K562 (cell line): ENCODE measurements around the gene TADA2A. TPM values are rescaled to one million over a fixed set of nuclear protein-coding genes. Genes with fewer than 3 reads are reported as not detected.

Experiments
- ATAC-seq: fragments of 200-7000 bp; cut with Tn5 transposase; 3 replicates; pipeline ENCODE4 v1.9.1; 2020; ENCODE audit warnings: moderate library complexity
- Bru-seq: library from RNA; stranded (reverse); fragments of 400-500 nt; gene quantifications from one replicate; lab custom pipeline; 2021; lab: Mats Ljungman, UMichigan
- BruChase-seq, 2 experiments: library from RNA; stranded (reverse); fragments of 400-500 nt; gene quantifications; one replicate each; lab custom pipeline; 2021; lab: Mats Ljungman, UMichigan
- BruUV-seq: library from RNA; stranded (reverse); fragments of 400-500 nt; replicated peaks from 2 replicates; lab custom pipeline; 2021; lab: Mats Ljungman, UMichigan
- CTCF ChIA-PET: fragments of 300-600 bp; formaldehyde crosslinking; extraction: SDS; loops from one replicate; lab custom pipeline; 2021; ENCODE audit warnings: low intra/inter-chr PET ratio; lab: Yijun Ruan, JAX
- POLR2A ChIA-PET: fragments of 300-600, 350-650 bp; sonication (Branson Sonifier 250); formaldehyde crosslinking; extraction: SDS; loops from one replicate; lab custom pipeline; 2021; ENCODE audit warnings: antibody characterized with exemption, inconsistent platforms; lab: Yijun Ruan, JAX
- DNase-seq, 4 experiments: peaks; one replicate each; pipeline versions ENCODE4 v3.0.0 to v3.0.0-alpha.2; 2011 to 2018; ENCODE audit warnings: low spot score in 3 of 4, mixed read lengths in 3 of 4; ENCODE audit errors: extremely low read depth in 1 of 4
- FAIRE-seq: peaks from 2 replicates; lab custom pipeline; 2011; peaks lifted over from hg19 to GRCh38; lab: Jason Lieb, UNC
- H2AFZ ChIP-seq: 2 replicates; pipeline ENCODE4 v1.6.0; 2011; ENCODE audit warnings: low read depth, low read length, control low read depth, inconsistent platforms
- H3K27ac ChIP-seq: fragments of 200-600 bp; 3 replicates; pipeline ENCODE4 v1.8.0; 2011; ENCODE audit warnings: low read depth, mild to moderate bottlenecking, control low read depth, inconsistent platforms, low read length, moderate library complexity, mixed read lengths; ENCODE audit errors: extremely low read depth
- H3K27me3 ChIP-seq, 2 experiments: fragments of 300-600 bp in 1 of 2; 2 replicates in 1 of 2; 3 replicates in 1 of 2; pipeline versions ENCODE4 v1.6.0 to v1.8.0; 2011; ENCODE audit warnings: inconsistent platforms in 2 of 2, low read length in 2 of 2, mild to moderate bottlenecking in 1 of 2, mixed read lengths in 1 of 2, moderate library complexity in 1 of 2; ENCODE audit not compliant: control insufficient read depth in 2 of 2, insufficient read depth in 2 of 2
- H3K36me3 ChIP-seq: fragments of 300-600 bp; 3 replicates; pipeline ENCODE4 v1.8.0; 2011; ENCODE audit warnings: mild to moderate bottlenecking, low read length, inconsistent platforms; ENCODE audit not compliant: control insufficient read depth, insufficient read depth
- H3K4me1 ChIP-seq, 2 experiments: fragments of 200-600 bp in 1 of 2; replicated peaks in 1 of 2; 2 replicates in 1 of 2; 3 replicates in 1 of 2; pipeline versions ENCODE4 v1.5.1 to v1.8.0; 2011; ENCODE audit warnings: inconsistent platforms in 2 of 2, low read length in 2 of 2, mild to moderate bottlenecking in 1 of 2, mixed read lengths in 1 of 2, moderate library complexity in 1 of 2; ENCODE audit not compliant: control insufficient read depth in 2 of 2, insufficient read depth in 2 of 2
- H3K4me2 ChIP-seq: 2 replicates; pipeline ENCODE4 v1.6.1; 2011; ENCODE audit warnings: low read length, control low read depth, inconsistent platforms, mixed read lengths; ENCODE audit not compliant: insufficient read depth
- H3K4me3 ChIP-seq: fragments of 200-600 bp; sonication (generic), shearing (Covaris generic); 2 replicates; pipeline ENCODE4 v1.5.1; 2016; ENCODE audit warnings: control low read depth, inconsistent platforms
- H3K79me2 ChIP-seq: fragments of 200-600 bp; 3 replicates; pipeline ENCODE4 v1.8.0; 2011; ENCODE audit warnings: low read length, inconsistent platforms; ENCODE audit not compliant: control insufficient read depth, insufficient read depth
- H3K9ac ChIP-seq, 2 experiments: 2 replicates each; pipeline versions ENCODE4 v1.6.0 to v1.6.1; 2011; ENCODE audit warnings: low read depth in 2 of 2, low read length in 2 of 2, control low read depth in 1 of 2, inconsistent platforms in 1 of 2, mild to moderate bottlenecking in 1 of 2, mixed read lengths in 1 of 2; ENCODE audit not compliant: insufficient read depth in 1 of 2
- H3K9me1 ChIP-seq: one replicate; pipeline ENCODE4 v1.6.0; 2011; ENCODE audit warnings: inconsistent platforms, mild to moderate bottlenecking, low read length, moderate library complexity; ENCODE audit not compliant: control insufficient read depth, insufficient read depth
- H3K9me3 ChIP-seq: replicated peaks from 2 replicates; pipeline ENCODE4 v1.5.1; 2011; ENCODE audit warnings: low read depth, low read length, inconsistent platforms; ENCODE audit not compliant: control insufficient read depth, insufficient read depth
- H4K20me1 ChIP-seq: replicated peaks from 2 replicates; pipeline ENCODE4 v1.6.1; 2011; ENCODE audit warnings: low read length, inconsistent platforms, mixed read lengths; ENCODE audit not compliant: control insufficient read depth, insufficient read depth
- CHD1 ChIP-seq: fragments of 200-600 bp; sonication (generic); IDR thresholded peaks from one replicate; pipeline ENCODE4 v1.6.1; 2012; ENCODE audit warnings: mild to moderate bottlenecking, moderate library complexity, low read length, inconsistent platforms
- ILF3 ChIP-seq: fragments of 450-650 bp; IDR thresholded peaks from 2 replicates; pipeline ENCODE4 v1.6.1; 2018; ENCODE audit warnings: antibody characterized with exemption, mild to moderate bottlenecking, moderate library complexity, borderline replicate concordance
- KDM4B ChIP-seq, 2 experiments: fragments of 450-650 bp in 1 of 2; sonication (generic) in 1 of 2; IDR thresholded peaks; 2 replicates each; pipeline ENCODE4 v1.6.1; 2016 to 2017; ENCODE audit warnings: borderline replicate concordance in 2 of 2, antibody characterized with exemption in 1 of 2, low read depth in 1 of 2, mild to moderate bottlenecking in 1 of 2
- MYBL2 ChIP-seq, 2 experiments: fragments of 450-650 bp in 1 of 2; sonication (generic) in 1 of 2; formaldehyde crosslinking in 1 of 2; IDR thresholded peaks; 2 replicates each; pipeline versions ENCODE4 v1.6.1 to v1.8.1; 2017 to 2022; ENCODE audit warnings: borderline replicate concordance in 1 of 2, inconsistent platforms in 1 of 2, low read depth in 1 of 2, mild to moderate bottlenecking in 1 of 2, missing genetic modification reagents in 1 of 2, moderate library complexity in 1 of 2
- NBN ChIP-seq: fragments of 450-650 bp; IDR thresholded peaks from 2 replicates; pipeline ENCODE4 v1.6.1; 2016; ENCODE audit warnings: low read depth, mild to moderate bottlenecking
- NRF1 ChIP-seq, 2 experiments: fragments of 450-650 bp; IDR thresholded peaks in 1 of 2; conservative IDR thresholded peaks in 1 of 2; 2 replicates each; pipeline ENCODE4 v1.6.1; 2014; ENCODE audit warnings: mild to moderate bottlenecking in 2 of 2
- NUFIP1 ChIP-seq: fragments of 450-650 bp; IDR thresholded peaks from 2 replicates; pipeline ENCODE4 v1.6.1; 2018; ENCODE audit not compliant: partially characterized antibody
- POLR2AphosphoS5 ChIP-seq: IDR thresholded peaks from 2 replicates; pipeline ENCODE4 v1.6.1; 2011; ENCODE audit warnings: mild to moderate bottlenecking, low read depth, low read length, moderate library complexity; ENCODE audit not compliant: control insufficient read depth, insufficient read depth
- PPARD ChIP-seq: fragments of 250-450 bp; sonication (Bioruptor Pico); IDR thresholded peaks from 2 replicates; pipeline ENCODE4 v1.8.0; 2022; ENCODE audit warnings: inconsistent platforms, mild to moderate bottlenecking, moderate library complexity
- TCF15 ChIP-seq: fragments of 250-450 bp; sonication (Bioruptor Pico); IDR thresholded peaks from 2 replicates; pipeline ENCODE4 v1.8.0; 2022; ENCODE audit warnings: moderate library complexity, mild to moderate bottlenecking, inconsistent platforms
- ZHX1 ChIP-seq: fragments of 150-350 bp; conservative IDR thresholded peaks from 2 replicates; pipeline ENCODE4 v1.6.1; 2014; ENCODE audit warnings: low read length
- ZNF780A ChIP-seq: fragments of 250-450 bp; sonication (Bioruptor Pico); IDR thresholded peaks from 2 replicates; pipeline ENCODE4 v1.5.0; 2021; ENCODE audit warnings: mild to moderate bottlenecking
- WGBS: fragments of 100-300 bp; shearing (Covaris generic); methylation state at CpG from one replicate; pipeline ENCODE4 v1.1.6; 2016; ENCODE audit warnings: low coverage, mixed read lengths; ENCODE audit not compliant: insufficient coverage; ENCODE audit errors: missing lambda C conversion rate; 5-methylcytosine and 5-hydroxymethylcytosine counted together
- in situ Hi-C: fragments of 300-500 bp; cut with MboI; formaldehyde crosslinking; loops from 4 replicates; pipeline ENCODE4 v1.15.0; 2018; ENCODE audit warnings: inconsistent platforms, mixed read lengths
- intact Hi-C: fragments of 100-400 bp; cut with micrococcal nuclease; formaldehyde crosslinking; loops from 2 replicates; pipeline ENCODE4 v1.14.2; 2022
- long read RNA-seq, 3 experiments: library from polyadenylated mRNA in 2 of 3; library from RNA in 1 of 3; unstranded in 2 of 3; stranded (forward) in 1 of 3; transcript quantifications; one replicate each; pipeline ENCODE4 v2.0.0, GENCODE V29; 2019 to 2022
- polyA minus RNA-seq, 3 experiments: library from RNA; depleted of rRNA, polyadenylated mRNA; stranded (reverse); fragments of >200 nt; gene quantifications; 2 replicates each; pipeline ENCODE4 v1.2.3, GENCODE V29; 2011
- polyA plus RNA-seq, 8 experiments: library from polyadenylated mRNA; depleted of rRNA in 4 of 8; stranded (reverse) in 5 of 8; unstranded in 3 of 8; fragments of >200 nt; fragmentation: Nextera tagmentation in 2 of 8; fragmentation: Illumina TruSeq in 1 of 8; extraction: Ambion mirVana in 2 of 8; extraction: Trizol in 1 of 8; gene quantifications; 2 replicates each; pipeline versions ENCODE4 v1.2.1 to v1.2.3, GENCODE V29; 2011 to 2014; ENCODE audit warnings: inconsistent platforms in 1 of 8, missing spikeins in 1 of 8
- total RNA-seq, 7 experiments: library from RNA; depleted of rRNA in 6 of 7; stranded (reverse); fragments of >200 nt in 6 of 7; fragmentation: Illumina TruSeq in 2 of 7; extraction: Trizol in 2 of 7; gene quantifications; 2 replicates each; pipeline versions ENCODE4 v1.2.1 to v1.2.3, GENCODE V29; 2011 to 2021; ENCODE audit warnings: low replicate concordance in 1 of 7

Gene TADA2A
- total RNA-seq (2011; cell fraction: chromatin; rRNA removed; ENCODE audit: low replicate concordance): 94.9 and 117 TPM in 2 replicates
- 54.7 and 67.1 TPM in 2 replicates for total RNA-seq (2011; cell fraction: nucleolus; rRNA removed)
- 48.3 and 51.1 TPM in 2 replicates for total RNA-seq (2011; cell fraction: nucleoplasm; rRNA removed)
- total RNA-seq (2014; rRNA removed) (13.8 and 20.0 TPM in 2 replicates), total RNA-seq (2014; rRNA removed; fragmentation: Illumina TruSeq; extraction: Trizol) (25.0 and 27.0 TPM in 2 replicates), total RNA-seq (2015; rRNA removed; fragmentation: Illumina TruSeq; extraction: Trizol) (21.8 and 24.1 TPM in 2 replicates), total RNA-seq (2021) (24.8 and 26.9 TPM in 2 replicates), polyA plus RNA-seq (2011; rRNA removed) (13.6 and 24.6 TPM in 2 replicates), polyA plus RNA-seq (2014; fragmentation: Illumina TruSeq; extraction: Trizol) (27.1 and 37.7 TPM in 2 replicates), polyA plus RNA-seq (2014; fragmentation: Nextera tagmentation; extraction: Ambion mirVana) (10 to 100 TPM; 28.0 to 33.5 TPM), polyA plus RNA-seq (2014; rRNA removed) (18.5 and 21.3 TPM in 2 replicates), polyA minus RNA-seq (2011; rRNA and poly(A)+ RNA removed) (37.8 and 62.7 TPM in 2 replicates), Bru-seq, nascent RNA (percentile 68 among the genes with signal in this experiment), BruChase-seq, experiment 1, labeled RNA remaining after a 2-hour chase (percentile 79 among the genes with signal in this experiment), BruChase-seq, experiment 2, labeled RNA remaining after a 6-hour chase (percentile 76 among the genes with signal in this experiment)
- polyA plus RNA-seq (2011; cell fraction: cytosol; rRNA removed): 7.5 and 9.1 TPM in 2 replicates
- polyA plus RNA-seq (2011; cell fraction: nucleus; rRNA removed): 32.1 and 42.8 TPM in 2 replicates
- 21.9 and 30.7 TPM in 2 replicates for polyA plus RNA-seq (2012)
- 10.0 and 13.8 TPM in 2 replicates for polyA minus RNA-seq (2011; cell fraction: cytosol; rRNA and poly(A)+ RNA removed)
- 32.9 and 33.0 TPM in 2 replicates for polyA minus RNA-seq (2011; cell fraction: nucleus; rRNA and poly(A)+ RNA removed)
- long read RNA-seq, experiment 1, full-length matches to known transcripts: 7 of 31 reads
- long read RNA-seq, experiment 1, partial matches to known transcripts: 12 of 31 reads
- long read RNA-seq, experiment 1, other reads (novel, unspliced or antisense): 12 of 31 reads
- long read RNA-seq, experiment 2, partial matches to known transcripts: 1 of 14 reads
- long read RNA-seq, experiment 2, other reads (novel, unspliced or antisense): 13 of 14 reads
- long read RNA-seq, experiment 3, full-length matches to known transcripts: 5 of 13 reads
- long read RNA-seq, experiment 3, partial matches to known transcripts: 4 of 13 reads
- long read RNA-seq, experiment 3, other reads (novel, unspliced or antisense): 4 of 13 reads

- peak within 1 kb of the TSS; percentile 98 to 99 for H3K9ac ChIP-seq
- BruUV-seq: no TSS peak
- DNase-seq: peak; percentile 88 to 97 (median 96)
- peaks cover 28% of the 10 kb centered on the region for H3K36me3 ChIP-seq
- peak within 1 kb of the TSS; percentile 84 for H3K4me3 ChIP-seq
- H3K9me3 ChIP-seq: no peaks in the 10 kb centered on the region
- under 1% methylated on average over 17 of the region's 98 CpGs for WGBS
- ChIA-PET CTCF (no interaction called here), POLR2A (interaction anchor here (0.5 to 1.3 kb wide), 8 partner anchors 14 to 814 kb away, joined by 3 to 5 read pairs (median 3); no protein-coding TSS in a partner anchor)
- intact Hi-C loops (loop anchor here (5.0 kb wide), 1 partner anchor 80 kb away; the partner anchor contains the start of gene DUSP14), in situ Hi-C loops (no loop called here)
- H3K27me3 ChIP-seq: no peaks in the 10 kb centered on the region
- ATAC-seq: peak; percentile 97
- FAIRE-seq: no peak
- H3K27ac ChIP-seq: peak within 1 kb of the TSS; percentile 98
- peak within 1 kb of the TSS; percentile 97 for H2AFZ ChIP-seq
- peaks cover 15% of the 10 kb centered on the region in 2 experiments; a peak in 3 of 5 replicates for H3K4me1 ChIP-seq
- H4K20me1 ChIP-seq: no peaks in the 10 kb centered on the region
- peak within 1 kb of the TSS; percentile 97 for H3K4me2 ChIP-seq
- H3K9me1 ChIP-seq: no peaks in the 10 kb centered on the region
- H3K79me2 ChIP-seq: peaks cover 44% of the 10 kb centered on the region
- no peak for TF ChIP-seq ZHX1
- TF ChIP-seq NUFIP1: no peak
- TF ChIP-seq POLR2AphosphoS5: peak; percentile 91
- TF ChIP-seq MYBL2 (IDR thresholded peaks at IDR 0.05; ENCODE audit: low read depth): no peak
- TF ChIP-seq MYBL2 (CRISPR knock-in tag; IDR thresholded peaks at IDR 0.05; ENCODE audit: borderline replicate concordance): no peak
- no peak for TF ChIP-seq CHD1
- no peak for TF ChIP-seq PPARD
- no peak for TF ChIP-seq TCF15
- TF ChIP-seq NRF1 (conservative IDR thresholded peaks at IDR 0.05 in 1 of 2, IDR thresholded peaks at IDR 0.05 in 1 of 2): peak; percentile 64 to 70
- TF ChIP-seq KDM4B (IDR thresholded peaks at IDR 0.05; ENCODE audit: borderline replicate concordance in 2 of 2, low read depth in 1 of 2): no peak
- no peak for TF ChIP-seq ILF3
- no peak for TF ChIP-seq ZNF780A (CRISPR knock-in tag)
- TF ChIP-seq NBN: no peak
Observed at GRCh38 chr17:37406635-37407461, at the start of gene TADA2A, which contains the start of gene ACACA. Gene TADA2A (plus strand): TSS chr17:37406886. CDS start chr17:37411366, 4,480 bp downstream. Gene ACACA (minus strand): TSS chr17:37406836. CDS start chr17:37406299, 537 bp downstream.
